ENCODE measurements around the gene AFF3. TPM values are rescaled to one million over a fixed set of nuclear protein-coding genes. Genes with fewer than 3 reads are reported as not detected.
A peak's percentile ranks its signal among the peaks of the same experiment; 100 is the strongest.

Gene AFF3
- total RNA-seq, 6 experiments from 2014 or later, result 1.3 to 7.3 (median 6.4) TPM

DNA sequence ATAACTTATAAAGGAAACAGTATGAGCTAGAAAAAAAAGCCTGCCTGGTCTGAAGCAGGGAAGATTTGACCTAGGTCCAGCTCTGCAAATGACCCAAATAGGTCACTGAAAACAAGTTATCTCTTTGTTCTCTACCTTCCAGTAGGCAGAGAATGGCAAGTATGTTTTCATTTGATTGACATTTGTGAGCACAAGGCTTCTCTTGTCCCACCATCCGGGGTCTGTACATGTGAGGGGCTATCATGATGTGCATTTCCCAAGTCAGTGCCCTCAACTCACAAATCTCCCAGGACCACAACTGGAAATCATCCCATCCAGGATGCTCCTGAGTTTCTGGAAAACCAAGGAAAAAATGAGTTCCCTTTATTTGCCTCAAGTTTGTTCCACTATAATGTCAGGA, 309.5 kb downstream of the AFF3 start:
- intact Hi-C loops (cut with DNase I), result no loop called here
- no peak for TF ChIP-seq POLR2A (IDR thresholded peaks at IDR 0.05)
- TF ChIP-seq, protein P1, sequence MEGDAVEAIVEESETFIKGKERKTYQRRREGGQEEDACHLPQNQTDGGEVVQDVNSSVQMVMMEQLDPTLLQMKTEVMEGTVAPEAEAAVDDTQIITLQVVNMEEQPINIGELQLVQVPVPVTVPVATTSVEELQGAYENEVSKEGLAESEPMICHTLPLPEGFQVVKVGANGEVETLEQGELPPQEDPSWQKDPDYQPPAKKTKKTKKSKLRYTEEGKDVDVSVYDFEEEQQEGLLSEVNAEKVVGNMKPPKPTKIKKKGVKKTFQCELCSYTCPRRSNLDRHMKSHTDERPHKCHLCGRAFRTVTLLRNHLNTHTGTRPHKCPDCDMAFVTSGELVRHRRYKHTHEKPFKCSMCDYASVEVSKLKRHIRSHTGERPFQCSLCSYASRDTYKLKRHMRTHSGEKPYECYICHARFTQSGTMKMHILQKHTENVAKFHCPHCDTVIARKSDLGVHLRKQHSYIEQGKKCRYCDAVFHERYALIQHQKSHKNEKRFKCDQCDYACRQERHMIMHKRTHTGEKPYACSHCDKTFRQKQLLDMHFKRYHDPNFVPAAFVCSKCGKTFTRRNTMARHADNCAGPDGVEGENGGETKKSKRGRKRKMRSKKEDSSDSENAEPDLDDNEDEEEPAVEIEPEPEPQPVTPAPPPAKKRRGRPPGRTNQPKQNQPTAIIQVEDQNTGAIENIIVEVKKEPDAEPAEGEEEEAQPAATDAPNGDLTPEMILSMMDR (IDR thresholded peaks at IDR 0.05), result no peak
- ATAC-seq (no peak), DNase-seq (no peak)
- Histone ChIP-seq H3K36me3 (no peaks in the 10 kb centered on the region), H3K27ac (no peak overlapping the region), H3K4me3 (no peak overlapping the region), H3K9me3 (no peaks in the 10 kb centered on the region), H3K27me3 (no peaks in the 10 kb centered on the region), H3K4me1 (no peaks in the 10 kb centered on the region)
- no CpG with 5 or more reads among the region's 1 CpG for WGBS (ENCODE audit: insufficient coverage, low coverage, low lambda C conversion rate, missing lambda C conversion rate)

DNA sequence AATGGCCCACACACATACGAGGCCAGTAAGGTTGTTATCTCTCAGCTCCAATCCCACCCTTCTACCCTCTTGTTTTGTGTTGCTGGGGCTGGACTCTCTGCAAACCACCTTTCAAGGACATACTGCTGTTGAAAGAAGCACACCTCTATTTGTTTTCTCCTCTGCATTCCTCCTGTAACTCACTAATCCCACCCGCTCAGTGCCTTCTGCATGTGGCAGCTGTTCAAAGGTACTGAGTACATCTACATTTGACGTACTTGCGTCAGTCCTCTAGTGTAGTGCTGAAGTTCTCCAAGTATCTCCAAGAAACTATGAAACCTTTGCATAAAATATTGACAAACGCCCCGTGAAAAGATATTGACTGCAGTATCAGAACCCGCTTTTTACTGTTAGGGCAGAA, 310.6 kb downstream of the AFF3 start:
- Histone ChIP-seq H3K36me3 (no peaks in the 10 kb centered on the region), H3K9me3 (no peaks in the 10 kb centered on the region), H3K27me3 (no peaks in the 10 kb centered on the region), H3K4me3 (no peak overlapping the region), H3K4me1 (peaks cover 0 to 7% (median 5%) of the 10 kb centered on the region in 4 donors), H3K27ac (no peak overlapping the region)
- TF ChIP-seq, protein P1 (IDR thresholded peaks at IDR 0.05), result no peak
- no peak for TF ChIP-seq POLR2A (IDR thresholded peaks at IDR 0.05)
- WGBS (ENCODE audit: insufficient coverage, low coverage, low lambda C conversion rate, missing lambda C conversion rate), result 90% methylated on average over 7 of the region's 7 CpGs
- ATAC-seq (no peak), DNase-seq (no peak)
- intact Hi-C loops (cut with DNase I), result no loop called here

DNA sequence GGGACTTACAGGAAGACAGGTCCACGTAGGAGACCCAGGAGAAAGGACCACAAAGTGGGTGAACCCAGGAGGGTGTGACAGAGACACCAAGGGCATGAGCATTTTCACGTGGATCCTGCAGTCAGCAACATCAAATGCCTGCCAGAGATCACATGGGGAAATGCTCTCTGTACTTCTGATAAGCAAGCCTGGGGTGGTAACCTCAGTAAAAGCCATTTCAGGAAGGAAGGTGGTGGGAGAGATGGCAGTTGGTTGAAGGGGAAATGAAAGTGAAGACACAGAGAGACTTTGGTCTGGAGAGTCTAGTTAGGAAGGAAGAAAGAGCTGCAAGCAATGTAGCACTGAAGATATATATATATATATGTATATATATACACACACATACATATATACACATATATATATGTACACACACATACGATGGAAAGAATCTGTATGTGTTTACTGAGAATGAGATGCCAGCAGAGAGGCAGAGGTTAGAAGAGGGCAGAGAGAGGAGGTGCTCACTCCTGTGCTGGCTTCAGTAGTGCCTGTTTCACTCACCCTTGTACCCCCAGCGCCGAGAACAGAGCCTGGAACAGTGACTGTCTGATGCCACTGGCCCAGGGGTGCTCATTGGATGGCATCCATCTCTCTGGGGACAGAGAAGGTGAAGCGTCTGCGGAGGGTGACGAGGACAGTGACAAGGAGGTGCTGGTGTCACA, 314.9 kb downstream of the AFF3 start:
- H3K27me3 ChIP-seq, result no peaks in the 10 kb centered on the region
- no peak for TF ChIP-seq POLR2A (IDR thresholded peaks at IDR 0.05)
- TF ChIP-seq, protein P1 (IDR thresholded peaks at IDR 0.05), result no peak
- no peaks in the 10 kb centered on the region for H3K36me3 ChIP-seq
- no peaks in the 10 kb centered on the region for H3K9me3 ChIP-seq
- H3K4me3 ChIP-seq, result no peak overlapping the region
- intact Hi-C loops (cut with DNase I), result no loop called here
- peaks cover 0 to 23% (median 13%) of the 10 kb centered on the region in 4 donors for H3K4me1 ChIP-seq
- ATAC-seq (peak; percentile 42 to 73 (median 70)), DNase-seq (no peak)
- WGBS (ENCODE audit: insufficient coverage, low coverage, low lambda C conversion rate, missing lambda C conversion rate), result 48% methylated on average over 5 of the region's 8 CpGs
- no peak overlapping the region for H3K27ac ChIP-seq

DNA sequence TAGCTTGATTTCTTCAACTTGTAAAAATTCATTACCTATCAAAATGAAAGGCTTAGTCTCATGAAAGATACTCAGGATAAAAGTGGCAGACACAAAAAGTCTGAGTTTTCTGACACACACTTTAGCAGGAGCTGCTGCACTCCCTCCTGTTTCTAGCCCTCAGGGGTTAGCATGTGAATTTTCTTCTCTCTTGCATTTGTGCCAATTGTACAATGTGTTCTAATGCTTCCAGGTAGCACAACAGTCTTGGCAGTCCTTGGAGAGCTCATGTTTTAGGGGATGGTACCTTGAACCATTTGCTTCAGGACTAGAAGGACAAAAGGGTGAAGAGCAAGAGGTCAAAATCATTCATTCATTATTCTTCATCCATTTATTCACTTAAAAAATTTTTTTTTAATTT, 316.8 kb downstream of the AFF3 start:
- DNase-seq, result no peak
- peaks cover 0 to 23% (median 13%) of the 10 kb centered on the region in 4 donors for H3K4me1 ChIP-seq
- TF ChIP-seq, protein P1 (IDR thresholded peaks at IDR 0.05), result no peak
- no peak for TF ChIP-seq POLR2A (IDR thresholded peaks at IDR 0.05)
- H3K9me3 ChIP-seq, result no peaks in the 10 kb centered on the region
- intact Hi-C loops (cut with DNase I), result no loop called here
- no peak overlapping the region for H3K4me3 ChIP-seq
- peak; percentile 23 to 66 (median 59) for ATAC-seq
- H3K36me3 ChIP-seq, result no peaks in the 10 kb centered on the region
- H3K27me3 ChIP-seq, result no peaks in the 10 kb centered on the region
- H3K27ac ChIP-seq, result no peak overlapping the region

Data from right lobe of liver (tissue), 6 donors.